OCI-LY1 (cell line): Measurements from ENCODE around the gene APOA4.
"Not testable (repeated sequence)": the region's sequence is repeated elsewhere in the genome, so short reads cannot be mapped to it uniquely, and the experiment has no call there.

Source experiments
- H2AFZ ChIP-seq: fragments of 200-600 bp; sonication (generic), shearing (Covaris generic); 2 replicates; pipeline ENCODE4 v1.6.0; 2014; ENCODE audit warnings: antibody characterized with exemption, mild to moderate bottlenecking, low read length
- H3F3A ChIP-seq: fragments of 200-600 bp; sonication (generic), shearing (Covaris generic); 2 replicates; pipeline ENCODE4 v1.6.0; 2014; ENCODE audit warnings: mild to moderate bottlenecking, antibody characterized with exemption, low read length, moderate library complexity; ENCODE audit not compliant: insufficient read depth
- H3K27ac ChIP-seq: fragments of 200-600 bp; sonication (generic); 2 replicates; pipeline ENCODE4 v1.5.1; 2014; ENCODE audit warnings: low read length, mixed run types, mild to moderate bottlenecking, low read depth; ENCODE audit not compliant: poor library complexity, severe bottlenecking
- H3K27me3 ChIP-seq: fragments of 200-600 bp; sonication (generic); 2 replicates; pipeline ENCODE4 v1.6.0; 2014; ENCODE audit warnings: antibody characterized with exemption, mild to moderate bottlenecking, low read length, moderate library complexity; ENCODE audit not compliant: insufficient read depth
- H3K36me3 ChIP-seq: fragments of 200-600 bp; sonication (generic); 2 replicates; pipeline ENCODE4 v1.6.1; 2014; ENCODE audit warnings: mild to moderate bottlenecking, antibody characterized with exemption, low read length, moderate library complexity, mixed read lengths; ENCODE audit not compliant: insufficient read depth
- H3K4me1 ChIP-seq: fragments of 200-600 bp; sonication (generic); 2 replicates; pipeline ENCODE4 v1.5.1; 2014; ENCODE audit warnings: mild to moderate bottlenecking, low read length, moderate library complexity; ENCODE audit not compliant: insufficient read depth, severe bottlenecking
- H3K4me2 ChIP-seq: fragments of 200-600 bp; sonication (generic), shearing (Covaris generic); 2 replicates; pipeline ENCODE4 v1.6.1; 2014; ENCODE audit warnings: low read length
- H3K4me3 ChIP-seq: fragments of 200-600 bp; sonication (generic); 2 replicates; pipeline ENCODE4 v1.5.1; 2014; ENCODE audit warnings: low read length, low read depth, mild to moderate bottlenecking, mixed read lengths; ENCODE audit not compliant: poor library complexity, severe bottlenecking
- H3K79me2 ChIP-seq: fragments of 200-600 bp; shearing (Covaris generic); 2 replicates; pipeline ENCODE4 v1.6.1; 2016; ENCODE audit warnings: mixed run types, low read length, mixed read lengths; ENCODE audit not compliant: insufficient read depth
- H3K9ac ChIP-seq: fragments of 200-600 bp; sonication (generic), shearing (Covaris generic); 2 replicates; pipeline ENCODE4 v1.6.1; 2014; ENCODE audit warnings: mild to moderate bottlenecking, low read length, mixed read lengths
- H3K9me2 ChIP-seq: fragments of 200-600 bp; sonication (generic), shearing (Covaris generic); 2 replicates; pipeline ENCODE4 v1.6.1; 2014; ENCODE audit warnings: low read depth, mild to moderate bottlenecking, low read length, mixed read lengths
- H3K9me3 ChIP-seq: fragments of 200-600 bp; shearing (Covaris generic); 2 replicates; pipeline ENCODE4 v1.6.1; 2014; ENCODE audit warnings: low read length, mixed read lengths
- H4K20me1 ChIP-seq: fragments of 200-600 bp; sonication (generic), shearing (Covaris generic); 2 replicates; pipeline ENCODE4 v1.6.0; 2016; ENCODE audit warnings: mild to moderate bottlenecking, low read length; ENCODE audit not compliant: insufficient read depth
- CTCF ChIP-seq: fragments of 200-600 bp; sonication (generic), shearing (Covaris generic); IDR thresholded peaks from 2 replicates; pipeline ENCODE4 v1.5.1; 2017; ENCODE audit warnings: mild to moderate bottlenecking, antibody characterized with exemption, low read length, moderate library complexity, mixed read lengths
- EZH2 ChIP-seq: fragments of 200-600 bp; sonication (generic), shearing (Covaris generic); IDR thresholded peaks from 2 replicates; pipeline ENCODE4 v1.8.0; 2017; ENCODE audit warnings: borderline replicate concordance, mixed run types, mild to moderate bottlenecking, antibody characterized with exemption, low read length, moderate library complexity, mixed read lengths

The APOA4 gene

DNA sequence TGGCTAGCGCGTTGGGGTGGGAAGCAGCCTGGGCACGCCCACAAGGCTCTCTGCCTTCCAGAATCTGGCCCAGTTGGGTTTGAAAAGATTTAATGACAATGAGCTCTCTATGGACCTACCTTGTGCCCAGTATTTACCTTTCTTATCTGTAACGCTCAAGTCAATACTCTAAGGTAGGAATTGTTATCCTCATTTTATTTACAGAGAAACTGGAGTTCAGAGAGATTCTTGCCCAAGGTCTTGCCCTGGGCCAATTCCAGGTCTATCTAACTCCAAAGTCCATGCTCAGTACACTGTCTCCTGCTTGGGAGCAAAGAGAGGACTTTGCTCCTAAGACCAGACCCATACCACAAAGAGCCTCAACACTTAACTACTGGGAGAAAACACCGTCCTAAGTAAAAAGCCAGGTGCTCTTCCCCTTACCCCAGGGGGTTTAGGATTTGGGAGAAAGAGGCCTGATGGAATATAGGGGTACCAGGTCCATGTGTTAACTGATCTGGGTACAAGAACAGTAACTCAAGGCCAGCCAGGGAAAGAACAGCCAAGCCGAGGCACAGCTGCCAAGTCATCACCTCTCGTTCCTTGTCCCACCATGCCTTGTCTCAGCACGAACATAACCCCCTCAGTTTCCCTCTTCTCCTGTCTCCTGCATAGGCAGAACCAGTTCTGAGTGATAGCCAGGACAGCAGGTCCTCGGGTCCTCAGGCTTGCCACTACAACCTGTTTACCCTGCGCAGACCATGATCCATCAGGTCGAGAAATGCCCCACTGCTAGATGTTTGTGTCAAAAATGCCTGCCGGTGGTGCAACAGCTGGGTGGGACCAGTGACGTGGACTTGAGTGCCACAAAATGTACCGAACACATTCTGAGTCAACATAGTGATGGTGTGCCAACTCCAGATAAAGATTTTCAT, 14.6 kb downstream of the APOA4 start:
- Histone ChIP-seq H3K4me3 (no peak overlapping the region), H2AFZ (no peak overlapping the region), H4K20me1 (no peaks in the 10 kb centered on the region), H3K4me2 (no peak overlapping the region), H3K9me3 (no peaks in the 10 kb centered on the region), H3K9me2 (no peaks in the 10 kb centered on the region), H3K27me3 (no peaks in the 10 kb centered on the region), H3K4me1 (peaks cover 15% of the 10 kb centered on the region), H3K79me2 (no peaks in the 10 kb centered on the region), H3F3A (no peaks in the 10 kb centered on the region), H3K27ac (no peak overlapping the region), H3K9ac (no peak overlapping the region), H3K36me3 (no peaks in the 10 kb centered on the region)
- TF ChIP-seq EZH2, result no peak
- no peak for TF ChIP-seq CTCF

- no peak overlapping the region for H3K4me2 ChIP-seq
- peaks cover 15% of the 10 kb centered on the region for H3K4me1 ChIP-seq
- no peaks in the 10 kb centered on the region for H3F3A ChIP-seq
- no peaks in the 10 kb centered on the region for H3K36me3 ChIP-seq
- no peak overlapping the region for H3K4me3 ChIP-seq
- no peak overlapping the region for H2AFZ ChIP-seq
- no peak overlapping the region for H3K27ac ChIP-seq
- TF ChIP-seq CTCF (no peak), EZH2 (no peak)
- H3K79me2 ChIP-seq, result no peaks in the 10 kb centered on the region
- no peaks in the 10 kb centered on the region for H3K9me3 ChIP-seq
- no peaks in the 10 kb centered on the region for H4K20me1 ChIP-seq
- H3K9ac ChIP-seq, result no peak overlapping the region
- no peaks in the 10 kb centered on the region for H3K27me3 ChIP-seq
- no peaks in the 10 kb centered on the region for H3K9me2 ChIP-seq
Observed at GRCh38 chr11:116807601-116808261, 15.4 kb downstream of the APOA4 start.

DNA sequence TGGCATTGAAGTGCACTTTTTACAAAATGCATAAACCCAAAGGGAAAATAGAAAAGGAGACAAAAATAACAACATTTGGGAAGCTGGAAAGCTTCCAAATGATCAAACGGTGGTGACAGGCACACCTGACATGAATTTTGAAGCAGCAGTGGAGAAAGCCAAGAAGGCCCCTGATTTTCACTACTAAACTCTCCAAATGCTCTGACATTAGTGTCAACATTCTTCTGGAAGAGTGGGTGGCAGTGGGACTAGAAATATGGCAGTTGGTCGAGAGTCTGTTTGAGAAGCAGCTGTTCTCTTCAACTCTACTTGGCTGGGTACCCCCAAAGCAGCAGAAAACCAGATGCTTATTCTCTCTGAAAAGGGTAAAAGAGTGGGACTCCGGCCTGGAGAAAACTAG, 19.1 kb downstream of the APOA4 start:
- Histone ChIP-seq H3K79me2 (no peaks in the 10 kb centered on the region), H3K9me3 (no peaks in the 10 kb centered on the region), H3K4me2 (no peak overlapping the region), H3K4me3 (no peak overlapping the region), H3K27ac (no peak overlapping the region), H3F3A (no peaks in the 10 kb centered on the region), H3K27me3 (no peaks in the 10 kb centered on the region), H3K9ac (no peak overlapping the region), H4K20me1 (no peaks in the 10 kb centered on the region), H3K4me1 (no peaks in the 10 kb centered on the region), H2AFZ (no peak overlapping the region), H3K9me2 (no peaks in the 10 kb centered on the region), H3K36me3 (no peaks in the 10 kb centered on the region; the same call in 1 of the 2 replicates)
- TF ChIP-seq CTCF (no peak), EZH2 (no peak)

DNA sequence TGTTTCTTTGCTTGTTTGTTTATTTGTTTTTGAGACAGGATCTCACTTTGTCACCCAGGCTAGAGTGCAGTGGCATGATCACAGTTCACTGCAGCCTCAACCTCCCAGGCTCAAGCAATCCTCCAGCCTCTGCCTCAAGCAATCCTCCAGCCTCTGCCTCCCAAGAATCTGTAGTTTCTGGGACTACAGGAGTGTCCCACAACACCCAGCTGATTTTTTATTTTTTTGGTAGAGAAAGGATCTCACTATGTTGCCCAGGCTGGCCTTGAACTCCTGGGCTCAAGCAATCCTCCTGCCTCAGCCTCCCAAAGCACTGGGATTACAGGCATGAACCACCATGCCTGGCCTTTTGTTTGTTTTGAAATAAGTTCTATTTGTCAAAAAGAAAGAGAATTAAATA, 21.4 kb downstream of the APOA4 start:
- H3K27ac ChIP-seq, H3K9me2 ChIP-seq, H4K20me1 ChIP-seq, H3F3A ChIP-seq, H3K4me2 ChIP-seq, H3K27me3 ChIP-seq, H3K9ac ChIP-seq, H3K4me1 ChIP-seq, H2AFZ ChIP-seq, H3K36me3 ChIP-seq, H3K79me2 ChIP-seq, H3K9me3 ChIP-seq, H3K4me3 ChIP-seq: not testable (repeated sequence)
